HepG2 (cell line): ENCODE data around the gene PIP5K1A. TPM values are rescaled to one million over a fixed set of nuclear protein-coding genes. Genes with fewer than 3 reads are reported as not detected.

Experiments used
- ATAC-seq: fragments of 200-7000 bp; cut with Tn5 transposase; 3 replicates; pipeline ENCODE4 v1.9.1; 2020; ENCODE audit warnings: mild to moderate bottlenecking, moderate library complexity
- BruUV-seq: library from RNA; stranded (reverse); fragments of 400-500 nt; replicated peaks from 2 replicates; lab custom pipeline; 2021; lab: Mats Ljungman, UMichigan
- CTCF ChIA-PET: fragments of 300-600 bp; formaldehyde crosslinking; extraction: SDS; loops from one replicate; lab custom pipeline; 2021; ENCODE audit warnings: low total read pairs, inconsistent platforms, low intra/inter-chr PET ratio; lab: Yijun Ruan, JAX
- POLR2A ChIA-PET: fragments of 350-600 bp; sonication (Branson Sonifier 250); formaldehyde crosslinking; loops from one replicate; lab custom pipeline; 2020; ENCODE audit warnings: antibody characterized with exemption, inconsistent platforms; lab: Yijun Ruan, JAX
- DNase-seq: peaks from one replicate; pipeline ENCODE4 v3.0.0-alpha.2; 2015; ENCODE audit warnings: low spot score
- FAIRE-seq: peaks from 3 replicates; lab custom pipeline; 2011; peaks lifted over from hg19 to GRCh38; lab: Jason Lieb, UNC
- H2AFZ ChIP-seq: one replicate; pipeline ENCODE4 v1.6.1; 2011; ENCODE audit warnings: low read length, inconsistent platforms
- H3K27ac ChIP-seq: fragments of 300-600 bp; 3 replicates; pipeline ENCODE4 v1.8.0; 2011; ENCODE audit warnings: mixed run types, mild to moderate bottlenecking, mixed read lengths, low read length, inconsistent platforms; ENCODE audit not compliant: insufficient read depth; ENCODE audit errors: extremely low read length
- H3K27me3 ChIP-seq, 2 experiments: fragments of 200-600 bp in 1 of 2; 2 replicates in 1 of 2; 3 replicates in 1 of 2; pipeline versions ENCODE4 v1.6.0 to v1.8.0; 2011; ENCODE audit warnings: low read length in 2 of 2, mild to moderate bottlenecking in 2 of 2, moderate library complexity in 2 of 2, inconsistent platforms in 1 of 2; ENCODE audit not compliant: insufficient read depth in 2 of 2, control insufficient read depth in 1 of 2
- H3K36me3 ChIP-seq, 2 experiments: fragments of 200-600 bp in 1 of 2; replicated peaks in 1 of 2; 2 replicates in 1 of 2; 3 replicates in 1 of 2; pipeline versions ENCODE4 v1.5.1 to v1.8.0; 2011; ENCODE audit warnings: low read length in 2 of 2, inconsistent platforms in 1 of 2; ENCODE audit not compliant: insufficient read depth in 2 of 2, control insufficient read depth in 1 of 2
- H3K4me1 ChIP-seq: 2 replicates; pipeline ENCODE4 v1.5.1; 2012; ENCODE audit warnings: low read length, inconsistent platforms; ENCODE audit not compliant: insufficient read depth
- H3K4me2 ChIP-seq: 2 replicates; pipeline ENCODE4 v1.6.0; 2011; ENCODE audit warnings: low read depth, low read length, inconsistent platforms
- H3K4me3 ChIP-seq, 3 experiments: fragments of 200-600 bp in 1 of 3; sonication (generic), shearing (Covaris generic) in 1 of 3; replicated peaks in 1 of 3; 2 replicates each; pipeline ENCODE4 v1.5.1; 2011 to 2016; ENCODE audit warnings: low read length in 3 of 3, inconsistent platforms in 2 of 3, low read depth in 2 of 3, mild to moderate bottlenecking in 2 of 3, control low read depth in 1 of 3, mixed read lengths in 1 of 3; ENCODE audit not compliant: insufficient read depth in 1 of 3
- H3K79me2 ChIP-seq: one replicate; pipeline ENCODE4 v1.6.1; 2011; ENCODE audit warnings: low read length, inconsistent platforms; ENCODE audit not compliant: insufficient read depth
- H3K9ac ChIP-seq: 2 replicates; pipeline ENCODE4 v1.6.0; 2011; ENCODE audit warnings: mild to moderate bottlenecking, low read depth, low read length, inconsistent platforms; ENCODE audit not compliant: insufficient read depth
- H3K9me3 ChIP-seq: 2 replicates; pipeline ENCODE4 v1.5.1; 2012; ENCODE audit warnings: mild to moderate bottlenecking, low read length
- H4K20me1 ChIP-seq: 2 replicates; pipeline ENCODE4 v1.6.0; 2011; ENCODE audit warnings: inconsistent platforms, mild to moderate bottlenecking, low read length, moderate library complexity; ENCODE audit not compliant: insufficient read depth
- ATF7 ChIP-seq, 2 experiments: fragments of 450-650 bp in 1 of 2; sonication (generic) in 1 of 2; formaldehyde crosslinking in 1 of 2; IDR thresholded peaks; 2 replicates each; pipeline versions ENCODE4 v1.4.0 to v1.6.1; 2016 to 2020; ENCODE audit warnings: antibody characterized with exemption in 1 of 2, mild to moderate bottlenecking in 1 of 2, missing genetic modification reagents in 1 of 2
- CEBPB ChIP-seq: IDR thresholded peaks from 2 replicates; pipeline ENCODE4 v1.6.1; 2011; ENCODE audit warnings: low read depth, low read length, improper control_type of control experiment, borderline replicate concordance
- HMG20A ChIP-seq: IDR thresholded peaks from 2 replicates; pipeline ENCODE4 v1.6.1; 2016; ENCODE audit warnings: borderline replicate concordance
- HNF4G ChIP-seq, 2 experiments: sonication (generic) in 1 of 2; formaldehyde crosslinking in 1 of 2; IDR thresholded peaks; 2 replicates each; pipeline versions ENCODE4 v1.4.0 to v1.6.1; 2011 to 2020; ENCODE audit warnings: borderline replicate concordance in 2 of 2, low read depth in 2 of 2, mild to moderate bottlenecking in 2 of 2, low read length in 1 of 2, missing genetic modification reagents in 1 of 2, moderate library complexity in 1 of 2
- KMT2B ChIP-seq: IDR thresholded peaks from 2 replicates; pipeline ENCODE4 v1.6.1; 2016; ENCODE audit warnings: missing genetic modification reagents, missing compliant biosample characterization
- MIXL1 ChIP-seq: IDR thresholded peaks from 2 replicates; pipeline ENCODE4 v1.6.1; 2016
- PRPF4 ChIP-seq: fragments of 200-400 bp; formaldehyde crosslinking; IDR thresholded peaks from 2 replicates; pipeline ENCODE4 v1.6.1; 2016; ENCODE audit warnings: low read length, low read depth; ENCODE audit not compliant: poor library complexity, severe bottlenecking
- SALL1 ChIP-seq: sonication (generic); formaldehyde crosslinking; IDR thresholded peaks from 2 replicates; pipeline ENCODE4 v1.8.0; 2022; ENCODE audit warnings: mild to moderate bottlenecking, missing genetic modification reagents
- SRSF9 ChIP-seq: fragments of 200-400 bp; formaldehyde crosslinking; IDR thresholded peaks from 2 replicates; pipeline ENCODE4 v1.6.1; 2018; ENCODE audit warnings: borderline replicate concordance, mild to moderate bottlenecking, low read depth, low read length; ENCODE audit not compliant: insufficient read depth, poor library complexity, severe bottlenecking
- SYNCRIP ChIP-seq: fragments of 200-400 bp; formaldehyde crosslinking; IDR thresholded peaks from 2 replicates; pipeline ENCODE4 v1.6.1; 2018; ENCODE audit warnings: mild to moderate bottlenecking, low read depth, low read length; ENCODE audit not compliant: insufficient read depth
- ZBTB21 ChIP-seq: sonication (generic); formaldehyde crosslinking; IDR thresholded peaks from 2 replicates; pipeline ENCODE4 v1.4.0; 2020; ENCODE audit warnings: missing genetic modification reagents
- ZNF207 ChIP-seq: fragments of 450-650 bp; IDR thresholded peaks from 2 replicates; pipeline ENCODE4 v1.6.1; 2016; ENCODE audit warnings: antibody characterized with exemption, borderline replicate concordance
- ZNF547 ChIP-seq: sonication (generic); formaldehyde crosslinking; IDR thresholded peaks from 2 replicates; pipeline ENCODE4 v1.5.1; 2020; ENCODE audit warnings: mild to moderate bottlenecking, missing genetic modification reagents
- ZNF672 ChIP-seq: sonication (generic); formaldehyde crosslinking; IDR thresholded peaks from 2 replicates; pipeline ENCODE4 v1.8.1; 2022; ENCODE audit warnings: missing genetic modification reagents
- WGBS: methylation state at CpG from one replicate; pipeline ENCODE4 v1.1.6; 2017; ENCODE audit warnings: low lambda C conversion rate; 5-methylcytosine and 5-hydroxymethylcytosine counted together
- in situ Hi-C: cut with HindIII; loops from 2 replicates; pipeline ENCODE4 v1.10.0; 2017; ENCODE audit warnings: low pct_unique_long_range_greater_than_20kb; ENCODE audit not compliant: extremely low pct_ligation_motif_present
- intact Hi-C: fragments of 100-400 bp; cut with micrococcal nuclease; formaldehyde crosslinking; loops from one replicate; pipeline ENCODE4 v1.10.0; 2022; ENCODE audit not compliant: unreplicated experiment
- polyA plus RNA-seq, 8 experiments: library from polyadenylated mRNA; depleted of rRNA in 3 of 8; stranded (reverse) in 7 of 8; unstranded in 1 of 8; fragments of >200 nt; fragmentation: Illumina TruSeq in 4 of 8; extraction: Trizol in 4 of 8; gene quantifications; 2 replicates each; pipeline versions ENCODE4 v1.2.1 to v1.2.3, GENCODE V29; 2011 to 2016; ENCODE audit warnings: low read depth in 4 of 8, missing spikeins in 1 of 8, mixed read lengths in 1 of 8; ENCODE audit not compliant: insufficient read depth in 1 of 8
- total RNA-seq, 5 experiments: library from RNA; depleted of rRNA; stranded (reverse); fragments of >200 nt; fragmentation: Illumina TruSeq; extraction: Trizol; gene quantifications; 2 replicates each; pipeline ENCODE4 v1.2.3, GENCODE V29; 2016; ENCODE audit warnings: low read depth in 1 of 5
- TF ChIP-seq, protein P1 (sequence below): sonication (generic); formaldehyde crosslinking; IDR thresholded peaks from 2 replicates; pipeline ENCODE4 v1.4.0; 2020; ENCODE audit warnings: missing genetic modification reagents

The PIP5K1A gene
- total and polyA plus RNA-seq, 2 of the 13 experiments (the other 11 are each of a cell fraction or from before 2014, with no cell fraction given), result 45.3 to 65.1 TPM

DNA sequence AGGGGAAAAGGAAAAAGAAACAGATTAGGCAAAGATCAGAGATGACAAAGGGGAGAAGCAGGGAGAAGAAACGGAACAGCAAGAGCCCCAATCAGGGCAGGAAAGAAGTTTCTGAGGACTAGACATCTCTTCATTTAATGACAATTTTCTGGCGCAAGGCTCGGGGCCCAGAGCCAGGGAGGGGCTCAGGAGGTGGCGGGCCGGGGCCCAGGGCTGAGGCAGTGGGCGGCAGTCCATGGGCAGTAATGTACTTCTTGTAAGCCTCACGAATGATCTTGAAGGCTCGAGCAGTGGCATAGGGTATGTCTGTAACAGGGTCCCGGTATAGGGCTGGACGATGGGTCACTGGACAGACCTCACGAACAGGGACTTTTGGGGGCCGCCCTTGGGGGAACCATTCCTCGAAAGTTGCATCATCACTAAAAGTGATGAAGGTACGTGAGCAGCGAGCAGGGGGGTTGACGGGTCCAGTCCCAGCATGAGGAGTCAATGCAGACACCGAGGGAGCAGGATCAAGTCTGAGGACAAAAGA lies 21.8 kb upstream of the PIP5K1A start:
- no peak for ATAC-seq

DNA sequence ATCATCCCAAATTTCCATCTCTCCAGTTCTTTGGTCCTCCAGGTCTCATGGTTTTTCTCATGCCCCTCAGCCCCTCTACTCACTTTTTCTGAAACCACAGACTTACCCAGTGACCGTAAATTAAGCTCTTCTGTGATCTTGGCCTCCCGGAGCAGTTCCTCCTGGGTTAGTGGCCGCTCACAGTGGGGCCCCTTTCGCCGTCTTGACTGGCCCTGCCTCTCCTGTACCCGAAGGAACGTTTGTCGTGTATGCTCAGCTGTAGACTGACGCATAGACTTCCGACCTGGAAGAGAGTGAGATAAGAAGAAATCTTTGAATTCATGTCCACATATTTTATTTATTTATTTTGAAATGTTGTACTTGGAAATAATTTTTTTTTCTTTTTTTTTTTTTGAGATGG lies 14.1 kb upstream of the PIP5K1A start:
- no peak overlapping the region for H3K4me3 ChIP-seq
- peaks cover 11 to 43% of the 10 kb centered on the region in 2 experiments for H3K36me3 ChIP-seq
- peaks cover 10% of the 10 kb centered on the region for H3K79me2 ChIP-seq
- DNase-seq (no peak), FAIRE-seq (no peak), ATAC-seq (no peak)
- H3K4me2 ChIP-seq, result no peak overlapping the region
- 96% methylated on average over 10 of the region's 10 CpGs for WGBS
- peaks cover 12% of the 10 kb centered on the region for H3K4me1 ChIP-seq
- no peak overlapping the region for H3K27ac ChIP-seq
- no TSS peak for BruUV-seq
- no peak overlapping the region for H2AFZ ChIP-seq
- H3K9ac ChIP-seq, result no peak overlapping the region
- intact Hi-C loops, result no loop called here
- ChIA-PET CTCF (no interaction called here), POLR2A (no interaction called here)
- in situ Hi-C loops, result no loop called here
- H3K9me3 ChIP-seq, result no peaks in the 10 kb centered on the region
- H3K27me3 ChIP-seq, result no peaks in the 10 kb centered on the region
- TF ChIP-seq KMT2B (CRISPR knock-in tag) (no peak), SYNCRIP (no peak), HMG20A (CRISPR knock-in tag) (no peak), ZNF672 (CRISPR knock-in tag) (no peak), SALL1 (CRISPR knock-in tag) (no peak), SRSF9 (no peak)
- TF ChIP-seq, protein P1, sequence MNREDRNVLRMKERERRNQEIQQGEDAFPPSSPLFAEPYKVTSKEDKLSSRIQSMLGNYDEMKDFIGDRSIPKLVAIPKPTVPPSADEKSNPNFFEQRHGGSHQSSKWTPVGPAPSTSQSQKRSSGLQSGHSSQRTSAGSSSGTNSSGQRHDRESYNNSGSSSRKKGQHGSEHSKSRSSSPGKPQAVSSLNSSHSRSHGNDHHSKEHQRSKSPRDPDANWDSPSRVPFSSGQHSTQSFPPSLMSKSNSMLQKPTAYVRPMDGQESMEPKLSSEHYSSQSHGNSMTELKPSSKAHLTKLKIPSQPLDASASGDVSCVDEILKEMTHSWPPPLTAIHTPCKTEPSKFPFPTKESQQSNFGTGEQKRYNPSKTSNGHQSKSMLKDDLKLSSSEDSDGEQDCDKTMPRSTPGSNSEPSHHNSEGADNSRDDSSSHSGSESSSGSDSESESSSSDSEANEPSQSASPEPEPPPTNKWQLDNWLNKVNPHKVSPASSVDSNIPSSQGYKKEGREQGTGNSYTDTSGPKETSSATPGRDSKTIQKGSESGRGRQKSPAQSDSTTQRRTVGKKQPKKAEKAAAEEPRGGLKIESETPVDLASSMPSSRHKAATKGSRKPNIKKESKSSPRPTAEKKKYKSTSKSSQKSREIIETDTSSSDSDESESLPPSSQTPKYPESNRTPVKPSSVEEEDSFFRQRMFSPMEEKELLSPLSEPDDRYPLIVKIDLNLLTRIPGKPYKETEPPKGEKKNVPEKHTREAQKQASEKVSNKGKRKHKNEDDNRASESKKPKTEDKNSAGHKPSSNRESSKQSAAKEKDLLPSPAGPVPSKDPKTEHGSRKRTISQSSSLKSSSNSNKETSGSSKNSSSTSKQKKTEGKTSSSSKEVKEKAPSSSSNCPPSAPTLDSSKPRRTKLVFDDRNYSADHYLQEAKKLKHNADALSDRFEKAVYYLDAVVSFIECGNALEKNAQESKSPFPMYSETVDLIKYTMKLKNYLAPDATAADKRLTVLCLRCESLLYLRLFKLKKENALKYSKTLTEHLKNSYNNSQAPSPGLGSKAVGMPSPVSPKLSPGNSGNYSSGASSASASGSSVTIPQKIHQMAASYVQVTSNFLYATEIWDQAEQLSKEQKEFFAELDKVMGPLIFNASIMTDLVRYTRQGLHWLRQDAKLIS, result no peak
- TF ChIP-seq, all 625 proteins: peak for 0
- H4K20me1 ChIP-seq, result no peaks in the 10 kb centered on the region

More for the DNA sequence above, 21.8 kb upstream of the PIP5K1A start:
- H3K4me1 ChIP-seq, result no peaks in the 10 kb centered on the region
- CTCF ChIA-PET, result no interaction called here
- H3K79me2 ChIP-seq, result no peaks in the 10 kb centered on the region
- H3K27ac ChIP-seq, result no peak overlapping the region
- no peaks in the 10 kb centered on the region for H3K9me3 ChIP-seq
- intact Hi-C loops, result no loop called here
- peaks cover 11 to 46% of the 10 kb centered on the region in 2 experiments for H3K36me3 ChIP-seq
- no peak overlapping the region for H3K4me2 ChIP-seq
- FAIRE-seq (no peak), DNase-seq (no peak)
- POLR2A ChIA-PET, result no interaction called here
- no peak overlapping the region for H3K4me3 ChIP-seq
- TF ChIP-seq ZNF547 (CRISPR knock-in tag) (no peak), HNF4G (IDR thresholded peaks at IDR 0.05; ENCODE audit: borderline replicate concordance, low read depth, low read length) (no peak), HNF4G (CRISPR knock-in tag; IDR thresholded peaks at IDR 0.05; ENCODE audit: borderline replicate concordance, low read depth) (no peak), PRPF4 (no peak), ZNF207 (no peak), ZBTB21 (no peak), ATF7 (IDR thresholded peaks at IDR 0.05) (0 out of 2 replicates have a peak, but pooled peaks have one; percentile 22), ATF7 (CRISPR knock-in tag; IDR thresholded peaks at IDR 0.05) (no peak), CEBPB (peak; percentile 30; the same call in 1 of the 2 replicates), MIXL1 (CRISPR knock-in tag) (no peak)
- in situ Hi-C loops, result no loop called here
- no peaks in the 10 kb centered on the region for H3K27me3 ChIP-seq
- 98% methylated on average over 16 of the region's 17 CpGs for WGBS
- BruUV-seq, result no TSS peak
- H4K20me1 ChIP-seq, result no peaks in the 10 kb centered on the region
- no peak overlapping the region for H2AFZ ChIP-seq
- no peak overlapping the region for H3K9ac ChIP-seq
